HG03354 (cell line): ENCODE measurements around the gene PLSCR1.
"Not testable (repeated sequence)": the region's sequence is repeated elsewhere in the genome, so short reads cannot be mapped to it uniquely, and the experiment has no call there.

Experiments
- ATAC-seq: cut with Tn5 transposase; IDR thresholded peaks from one replicate; pipeline ENCODE4 v1.9.1; 2021; ENCODE audit warnings: mild to moderate bottlenecking; ENCODE audit not compliant: unreplicated experiment, poor library complexity, severe bottlenecking

PLSCR1 gene

DNA sequence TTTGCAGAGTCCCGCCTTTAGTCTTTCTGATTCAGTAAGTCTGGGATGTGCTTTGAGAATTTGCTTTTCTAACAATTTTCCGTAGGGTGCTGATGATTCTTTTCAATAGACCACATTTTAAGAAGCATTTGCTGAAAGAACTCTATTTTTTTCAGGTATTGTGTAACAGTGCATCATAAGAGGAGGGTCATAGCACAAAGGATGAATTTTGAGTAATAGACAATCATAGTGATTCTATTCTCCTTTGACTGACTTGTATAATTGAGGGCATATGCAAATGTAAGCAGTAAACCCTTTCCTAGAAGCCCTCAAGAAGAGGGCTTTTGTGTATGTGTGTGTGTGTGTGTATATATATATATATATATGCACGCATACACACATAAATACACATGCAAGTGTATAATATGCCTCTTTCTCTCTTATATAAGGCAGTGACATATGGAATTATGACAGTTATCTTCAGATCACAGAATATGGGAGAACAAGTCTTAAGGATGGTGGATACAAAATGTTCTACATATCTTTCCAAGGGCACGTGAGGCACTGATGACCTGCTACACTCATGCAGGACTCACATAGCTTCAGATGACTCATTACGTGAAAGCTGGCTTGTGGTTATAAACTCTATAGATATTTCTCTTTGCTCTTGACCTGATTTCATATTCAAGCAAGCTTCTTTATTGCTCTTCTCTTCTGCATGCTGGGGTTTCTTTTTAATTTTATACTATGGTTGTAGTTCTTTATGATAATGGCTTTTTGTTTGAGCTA is 6.5 kb upstream of the PLSCR1 start:
- peak; percentile 92 for ATAC-seq

DNA sequence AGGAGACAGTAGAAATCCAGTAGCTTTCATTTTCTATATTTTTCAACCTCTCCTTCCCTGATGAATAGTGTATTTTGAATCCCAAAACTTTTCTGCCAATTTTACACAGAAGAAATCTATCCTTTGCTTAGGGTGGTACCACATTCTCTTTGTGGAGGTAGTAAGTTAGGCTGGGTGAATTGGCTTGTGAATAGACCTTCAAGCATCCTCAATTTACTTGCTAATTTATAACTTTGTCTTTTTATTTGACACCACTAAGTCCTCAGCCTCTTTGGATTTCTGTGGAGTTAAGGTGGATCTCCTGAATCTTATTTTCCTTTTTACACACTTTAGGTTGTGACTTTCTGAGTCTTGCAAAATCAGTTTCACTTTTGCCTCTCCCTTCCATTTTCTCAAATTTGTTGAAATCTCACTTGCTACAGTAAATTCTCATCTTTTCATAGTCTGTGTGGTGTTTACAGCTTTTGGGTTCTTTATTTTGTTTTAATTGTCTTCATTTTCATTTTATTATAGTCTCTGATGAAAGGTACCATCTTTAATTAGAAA is 5.7 kb upstream of the PLSCR1 start:
- no peak for ATAC-seq

DNA sequence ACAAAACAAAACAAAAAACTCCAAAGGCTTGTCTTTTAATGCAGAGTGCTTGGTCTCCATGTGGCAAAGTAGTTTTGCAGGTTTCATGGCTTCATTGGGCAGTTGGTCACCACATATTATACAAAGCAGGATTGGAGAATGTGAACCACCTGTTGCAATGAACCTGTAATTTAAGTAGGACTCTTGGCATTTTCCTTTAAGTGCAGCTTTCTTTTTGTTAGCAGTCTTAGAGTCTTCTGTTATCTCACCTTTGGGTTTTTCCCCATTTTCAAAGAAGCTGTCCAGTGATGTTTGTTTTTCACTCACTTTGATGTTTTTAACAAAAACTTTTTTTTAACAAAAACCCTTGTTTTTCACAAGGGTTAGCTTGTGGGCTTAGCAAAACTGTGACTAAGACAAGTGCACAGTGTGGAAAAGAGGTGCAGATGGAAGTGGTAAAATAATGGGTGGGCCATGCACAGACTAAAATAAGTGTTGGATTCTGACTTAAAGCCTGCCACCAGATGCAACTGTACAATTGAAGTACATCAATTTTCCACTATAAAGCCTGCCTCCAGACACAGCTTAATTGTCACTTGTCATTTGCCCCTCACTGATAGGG is 2.9 kb upstream of the PLSCR1 start:
- no peak for ATAC-seq

DNA sequence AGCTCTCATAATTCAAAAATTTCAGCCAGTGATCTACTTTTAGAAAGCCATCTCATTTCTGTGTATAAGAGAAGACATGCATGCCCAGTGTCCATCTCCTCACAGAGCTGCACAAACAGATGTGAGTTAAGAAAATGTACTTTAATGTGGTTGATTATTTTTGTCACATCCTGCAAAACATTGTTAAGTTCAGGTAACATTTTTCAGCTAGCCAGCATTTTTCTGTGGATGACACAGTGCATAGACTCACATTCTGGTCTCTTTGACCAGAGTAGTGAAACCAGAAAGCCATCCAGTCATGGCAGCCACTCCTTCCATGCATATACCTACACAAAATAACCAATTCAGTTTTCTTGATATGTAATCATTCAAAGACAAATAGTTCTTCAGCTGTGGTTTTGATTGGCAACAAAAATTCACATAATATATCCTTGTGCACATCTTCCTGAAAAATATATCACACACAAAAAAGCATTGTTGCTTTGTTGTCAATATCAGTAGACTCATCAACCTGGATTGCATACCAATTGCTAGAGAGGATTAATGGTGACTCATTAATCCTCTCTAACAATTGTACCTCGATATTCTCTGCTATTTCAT is 2.1 kb upstream of the PLSCR1 start:
- no peak for ATAC-seq

DNA sequence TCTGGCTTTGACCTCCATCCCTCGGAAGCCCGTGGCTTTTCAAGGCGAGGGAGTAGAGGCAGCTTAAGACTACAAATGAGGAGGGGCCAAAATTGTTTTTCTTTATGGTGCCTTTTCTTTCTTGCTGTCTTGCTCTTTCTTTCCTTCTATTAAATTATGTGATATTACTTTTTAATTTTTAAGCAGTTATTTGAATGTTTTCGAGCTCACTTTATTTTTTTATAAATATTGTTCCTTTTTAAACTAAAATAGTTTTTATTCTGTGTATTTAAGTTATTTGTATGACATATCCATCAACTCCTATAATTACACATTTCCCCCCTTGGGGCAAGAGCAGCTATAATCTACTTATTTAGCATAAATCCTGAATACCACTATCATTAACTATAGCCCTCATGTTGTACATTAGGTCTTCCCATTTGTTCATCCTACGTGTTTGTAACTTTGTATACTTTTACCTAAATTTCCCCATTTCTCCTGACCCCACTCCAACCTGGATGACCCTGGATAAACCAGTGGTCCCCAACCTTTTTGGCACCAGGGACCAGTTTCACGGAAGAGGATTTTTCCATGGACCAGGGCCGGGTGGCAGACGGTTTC is 622 bp upstream of the PLSCR1 start:
- ATAC-seq: peak; percentile 23

DNA sequence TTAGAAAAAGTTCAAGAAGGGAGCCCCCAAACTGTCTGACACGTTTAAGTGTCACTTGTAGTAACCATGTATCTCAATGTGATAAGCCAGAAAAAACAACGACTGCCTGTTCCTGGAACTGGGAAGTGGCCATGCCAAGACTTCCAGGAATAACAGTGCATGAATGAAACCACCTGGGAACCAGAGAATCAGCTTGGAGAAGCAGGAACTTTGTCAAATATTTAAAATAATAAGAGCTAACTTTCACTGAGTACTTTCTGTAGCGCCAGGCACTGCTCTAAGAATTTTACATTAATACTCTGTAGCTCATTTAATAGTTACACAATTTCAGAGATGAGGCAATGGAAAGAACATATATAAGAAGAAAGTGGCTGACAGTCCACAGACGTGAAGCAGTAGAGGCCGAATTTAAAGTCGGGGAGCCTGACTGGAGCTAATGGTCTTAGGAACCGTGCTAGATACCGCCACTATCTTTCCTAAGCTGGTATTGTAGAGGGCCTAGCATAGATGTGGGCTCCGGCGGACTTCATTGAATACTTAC is 876 bp downstream of the PLSCR1 start:
- ATAC-seq: peak; percentile 18

DNA sequence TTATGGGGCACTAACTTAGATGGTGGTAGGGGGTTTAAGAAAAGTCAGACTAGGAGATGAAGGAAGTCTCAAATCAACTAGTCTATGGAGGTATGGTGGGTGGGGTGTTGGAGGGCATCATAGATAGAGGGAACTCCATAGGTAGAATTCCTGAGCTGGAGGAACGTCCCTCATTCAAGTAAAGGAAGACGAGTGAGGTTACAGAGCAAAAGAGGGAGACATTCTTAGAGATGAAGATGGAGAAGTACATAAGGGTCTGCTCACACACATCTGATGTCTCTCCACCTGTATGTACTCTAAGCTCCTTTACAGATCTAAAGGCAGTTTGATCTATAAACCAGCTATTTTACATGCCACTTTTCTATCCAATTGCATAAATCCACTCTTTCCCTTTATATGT is 1.4 kb downstream of the PLSCR1 start:
- ATAC-seq: no peak

DNA sequence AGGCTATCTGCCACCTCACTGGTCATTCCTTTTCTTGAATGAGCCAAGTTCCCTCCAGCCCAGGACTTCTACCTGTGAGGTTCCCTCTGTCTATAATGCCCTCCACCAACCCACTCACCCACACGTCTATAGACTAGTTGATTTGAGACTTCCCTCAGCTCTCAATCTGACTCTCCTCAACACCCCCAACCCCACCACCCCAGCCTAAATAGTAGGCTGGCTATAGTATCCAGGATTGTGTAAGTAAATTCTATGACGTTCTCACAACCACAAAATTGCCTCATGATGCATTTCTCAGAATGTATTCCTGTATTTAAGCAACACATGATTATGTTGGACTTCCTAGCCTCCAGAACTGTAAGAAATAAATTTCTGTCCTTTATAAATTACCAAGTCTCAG is 2.2 kb downstream of the PLSCR1 start:
- ATAC-seq: no peak

DNA sequence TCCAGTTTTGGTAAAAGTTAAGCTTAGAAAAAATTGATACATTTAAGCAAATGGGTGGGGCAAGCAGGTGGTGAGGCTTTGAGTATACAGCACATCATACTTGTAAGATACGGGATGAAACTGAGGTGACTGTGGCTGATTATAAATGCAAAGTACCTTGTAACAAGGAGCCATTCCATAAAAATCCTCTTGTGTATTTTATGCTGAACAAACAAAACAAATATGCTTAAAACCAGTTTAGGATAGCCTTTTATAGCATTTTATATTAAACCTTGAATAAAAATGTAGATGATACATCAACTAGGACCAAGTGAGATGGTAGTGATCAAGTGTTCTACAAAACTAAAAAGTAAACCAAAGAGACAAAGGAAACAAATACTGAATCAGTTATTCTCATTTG is 3.4 kb downstream of the PLSCR1 start:
- ATAC-seq: no peak

DNA sequence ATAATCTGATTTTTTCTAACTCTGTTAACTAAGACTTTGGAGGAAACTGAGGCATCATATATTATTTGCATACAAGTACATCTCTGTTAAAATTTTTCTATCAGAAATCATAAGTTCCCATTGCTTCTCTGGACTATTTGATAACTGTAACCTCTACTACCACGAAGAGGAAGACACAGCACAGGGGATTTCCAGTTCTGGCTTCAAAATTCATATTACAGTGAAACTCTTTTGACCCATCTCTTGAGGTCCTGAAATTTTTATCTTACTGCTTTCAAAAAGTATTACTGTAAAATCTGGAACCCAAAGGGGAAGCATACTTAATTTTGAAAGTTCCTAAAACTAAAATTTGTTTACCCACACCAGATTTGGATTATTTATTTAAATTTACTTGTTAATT is 4.2 kb downstream of the PLSCR1 start:
- no peak for ATAC-seq

DNA sequence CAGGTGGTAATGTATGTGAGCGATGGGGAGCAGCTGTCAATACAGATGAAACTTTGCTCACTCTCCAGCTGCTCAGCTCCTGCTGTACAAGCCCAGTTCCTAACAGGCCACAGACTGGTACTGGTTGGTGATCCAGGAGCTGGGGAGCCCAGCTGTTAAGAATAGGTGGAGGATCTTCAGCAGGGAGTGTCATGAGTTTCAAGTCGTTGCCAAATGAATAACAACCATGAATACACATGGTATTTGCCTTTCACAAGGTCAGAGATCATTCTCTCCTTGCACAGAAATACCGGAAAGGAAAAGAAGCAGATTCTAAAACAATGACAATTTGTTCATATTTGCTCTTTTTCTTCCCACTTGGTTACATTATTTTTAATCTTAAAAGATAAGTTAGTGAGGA is 5.1 kb downstream of the PLSCR1 start:
- ATAC-seq: no peak

DNA sequence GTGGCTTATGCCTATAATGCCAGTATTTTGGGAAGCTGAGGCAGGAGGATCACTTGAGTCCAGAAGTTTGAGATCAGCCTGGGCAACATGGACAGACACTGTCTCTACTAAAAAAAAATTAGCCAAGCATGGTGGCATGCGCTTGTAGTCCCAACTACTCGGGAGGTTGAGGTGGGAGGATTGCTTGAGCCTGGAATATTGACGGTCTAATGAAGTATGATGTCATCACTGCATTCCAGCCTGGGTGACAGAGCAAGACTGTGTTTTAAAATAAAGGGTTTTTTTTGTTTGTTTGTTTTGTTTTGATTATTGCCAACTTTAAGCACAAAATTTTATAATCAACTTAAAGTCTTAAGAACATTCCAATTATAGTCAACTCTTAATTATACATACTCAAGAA is 6.8 kb downstream of the PLSCR1 start:
- ATAC-seq: no peak

DNA sequence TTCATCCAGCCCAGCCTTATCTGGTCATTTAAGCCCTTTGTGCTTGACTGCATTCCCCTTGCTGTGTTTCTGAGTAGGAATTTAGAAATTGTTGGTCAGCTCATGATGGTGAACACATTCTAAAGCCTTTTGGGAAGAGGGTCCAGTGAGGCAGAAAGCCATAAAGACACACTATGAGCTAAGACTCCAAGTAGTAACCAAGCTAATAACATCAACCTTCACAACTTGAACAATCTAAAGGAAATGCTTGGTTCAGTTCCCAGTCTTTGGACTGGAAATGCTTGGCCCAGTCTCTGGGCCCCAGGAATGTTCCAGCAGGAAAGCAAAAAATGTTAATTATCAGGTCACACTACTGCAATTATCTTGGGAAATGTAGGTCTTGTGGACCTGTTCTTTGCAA is 7.7 kb downstream of the PLSCR1 start:
- no peak for ATAC-seq

DNA sequence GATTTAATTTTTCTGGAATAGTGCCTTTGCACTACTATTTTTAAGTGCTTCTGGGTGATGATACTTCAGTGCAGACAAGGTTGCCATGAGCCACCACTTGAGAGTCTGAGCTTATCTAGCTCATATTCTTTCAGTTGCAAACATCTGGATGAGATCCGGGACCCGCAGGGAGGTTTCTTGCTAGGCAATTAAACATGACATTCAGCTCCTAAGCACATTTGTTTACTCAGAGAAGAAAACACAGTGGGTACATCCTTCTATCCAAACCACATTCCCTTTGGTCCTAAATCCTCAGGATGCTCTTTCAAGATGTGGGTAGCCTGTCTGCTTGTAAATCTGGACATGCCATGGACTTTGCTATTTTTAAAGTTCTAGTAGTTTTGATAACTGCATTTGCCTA is 12.0 kb downstream of the PLSCR1 start:
- ATAC-seq: no peak

DNA sequence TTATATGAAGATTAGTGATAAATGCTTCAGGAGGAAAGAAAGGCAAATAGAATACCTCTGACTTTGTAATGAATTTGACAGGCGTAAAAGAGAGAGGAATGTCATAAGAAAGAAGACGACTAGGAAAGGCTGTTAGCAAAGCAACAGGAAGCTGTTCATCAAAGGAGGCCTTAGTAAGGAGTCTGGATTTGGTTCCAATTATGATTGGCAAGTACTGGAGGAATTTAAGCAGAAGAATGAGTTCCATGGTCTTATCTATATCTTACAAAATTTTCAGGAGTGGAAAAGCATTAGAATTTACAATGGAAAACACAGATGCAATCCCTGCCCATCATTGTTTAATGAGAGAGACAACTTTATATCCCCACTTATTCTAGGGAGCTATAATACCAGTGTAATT is 13.8 kb downstream of the PLSCR1 start:
- no peak for ATAC-seq

DNA sequence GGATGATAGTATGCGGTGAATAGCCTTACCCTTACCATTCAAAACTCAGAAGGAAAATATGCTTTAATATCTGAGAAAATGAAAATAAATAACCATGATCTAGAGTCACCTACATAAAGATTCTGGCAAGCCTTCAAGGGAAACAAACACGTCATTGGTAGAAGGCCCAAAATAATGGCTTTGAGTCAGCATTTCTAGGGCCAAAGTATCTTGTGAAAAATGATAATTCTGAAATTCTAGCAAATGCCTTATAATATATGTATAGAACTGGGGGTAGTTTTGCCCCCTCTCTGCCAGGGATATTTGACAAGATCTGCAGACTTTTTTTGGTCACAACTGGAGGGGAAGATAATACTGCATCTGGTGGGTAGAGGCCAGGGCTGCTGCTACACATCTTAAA is 15.4 kb downstream of the PLSCR1 start:
- no peak for ATAC-seq

DNA sequence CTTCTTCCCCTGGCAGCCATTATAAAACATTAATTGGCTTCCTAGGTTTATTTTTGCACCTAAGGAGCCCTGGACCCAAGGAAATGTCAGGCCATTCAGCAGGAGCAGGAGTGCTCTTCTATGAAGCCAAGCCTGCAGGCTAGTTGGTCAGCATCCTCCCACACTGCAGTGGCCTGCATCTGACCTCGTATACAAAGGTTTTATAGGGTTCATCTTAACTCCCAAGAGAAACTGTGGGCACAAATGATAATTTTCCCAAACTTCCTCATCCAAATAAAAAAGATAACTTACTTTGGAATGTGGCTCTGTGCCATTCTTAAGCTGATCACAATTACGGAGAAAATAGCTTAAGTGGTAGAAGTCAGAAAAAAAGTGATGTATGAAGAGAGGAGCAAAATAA is 19.4 kb downstream of the PLSCR1 start:
- no peak for ATAC-seq

DNA sequence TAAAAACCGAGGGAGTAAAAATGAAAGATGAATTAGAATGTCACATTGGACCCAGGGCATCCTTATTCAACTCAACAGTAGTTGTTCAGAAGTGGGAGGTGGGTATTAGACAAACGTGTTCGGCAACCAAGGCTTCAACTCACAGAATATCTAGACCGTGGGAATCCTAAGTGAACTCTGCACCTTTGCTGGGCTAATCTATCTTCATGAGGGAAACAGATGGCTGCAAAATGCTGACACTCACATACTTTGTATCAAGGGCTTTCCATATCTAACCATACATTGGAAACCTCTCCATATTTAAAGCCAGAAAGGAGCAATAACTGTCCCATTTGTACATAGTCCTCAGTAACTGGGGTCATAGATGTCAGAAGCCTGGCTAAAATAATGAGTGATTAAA is 20.9 kb downstream of the PLSCR1 start:
- ATAC-seq: no peak

DNA sequence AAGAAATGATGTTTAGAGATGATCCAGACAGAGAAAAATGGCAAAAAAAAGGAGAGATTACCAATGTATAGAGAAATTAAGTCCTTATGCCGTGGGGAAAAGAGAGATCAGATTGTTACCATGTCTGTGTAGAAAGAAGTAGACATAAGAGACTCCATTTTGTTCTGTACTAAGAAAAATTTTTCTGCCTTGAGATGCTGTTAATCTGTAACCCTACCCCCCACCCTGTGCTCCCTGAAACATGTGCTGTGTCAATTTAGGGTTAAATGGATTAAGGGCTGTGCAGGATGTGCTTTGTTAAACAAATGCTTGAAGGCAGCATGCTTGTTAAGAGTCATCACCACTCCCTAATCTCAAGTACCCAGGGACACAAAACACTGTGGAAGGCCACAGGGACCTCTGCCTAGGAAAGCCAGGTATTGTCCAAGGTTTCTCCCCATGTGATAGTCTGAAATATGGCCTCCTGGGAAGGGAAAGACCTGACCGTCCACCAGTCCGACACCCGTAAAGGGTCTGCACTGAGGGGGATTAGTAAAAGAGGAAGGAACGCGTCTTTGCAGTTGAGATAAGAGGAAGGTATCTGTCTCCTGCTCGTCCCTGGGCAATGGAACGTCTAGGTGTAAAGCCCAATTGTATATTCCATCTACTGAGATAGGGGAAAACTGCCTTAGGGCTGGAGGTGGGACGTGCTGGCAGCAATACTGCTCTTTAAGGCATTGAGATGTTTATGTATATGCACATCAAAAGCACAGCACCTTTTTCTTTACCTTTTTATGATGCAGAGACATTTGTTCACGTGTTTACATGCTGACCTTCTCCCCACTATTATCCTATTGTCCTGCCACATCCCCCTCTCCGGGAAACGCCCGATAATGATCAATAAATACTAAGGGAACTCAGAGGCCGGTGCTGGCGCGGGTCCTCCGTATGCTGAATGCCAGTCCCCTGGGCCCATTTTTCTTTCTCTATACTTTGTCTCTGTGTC is 21.9 kb downstream of the PLSCR1 start:
- not testable (repeated sequence) for ATAC-seq
